A673 (cell line): Measurements from ENCODE around the gene TNFRSF18. TPM values are rescaled to one million over a fixed set of nuclear protein-coding genes. Genes with fewer than 3 reads are reported as not detected.

ENCODE experiments used
- BruUV-seq: library from RNA; stranded (reverse); fragments of 400-500 nt; replicated peaks from 2 replicates; lab custom pipeline; 2021; lab: Mats Ljungman, UMichigan
- CTCF ChIA-PET: fragments of 300-600 bp; sonication (Branson Sonifier 250); formaldehyde crosslinking; loops from one replicate; lab custom pipeline; 2022; ENCODE audit warnings: antibody characterized with exemption; lab: Charles Lee
- POLR2A ChIA-PET: fragments of 300-600 bp; sonication (Branson Sonifier 250); formaldehyde crosslinking; loops from one replicate; lab custom pipeline; 2022; ENCODE audit warnings: antibody characterized with exemption; ENCODE audit not compliant: low non-redundant PET; lab: Charles Lee
- DNase-seq: peaks from one replicate; pipeline ENCODE4 v3.0.0-alpha.2; 2015; ENCODE audit warnings: low spot score
- H3K27ac ChIP-seq: fragments of 200-600 bp; sonication (generic); 2 replicates; pipeline ENCODE4 v1.5.1; 2016; ENCODE audit warnings: mixed run types, low read depth, mild to moderate bottlenecking, mixed read lengths, antibody characterized with exemption, low read length; ENCODE audit not compliant: poor library complexity, severe bottlenecking
- H3K27me3 ChIP-seq: fragments of 200-600 bp; sonication (generic); replicated peaks from 2 replicates; pipeline ENCODE4 v1.6.1; 2017; ENCODE audit warnings: mixed run types, low read depth, mild to moderate bottlenecking, mixed read lengths, antibody characterized with exemption, low read length; ENCODE audit not compliant: insufficient read depth, poor library complexity
- H3K36me3 ChIP-seq: fragments of 200-600 bp; sonication (generic); 2 replicates; pipeline ENCODE4 v1.6.1; 2016; ENCODE audit warnings: mixed run types, mild to moderate bottlenecking, mixed read lengths, antibody characterized with exemption, low read length; ENCODE audit not compliant: insufficient read depth, poor library complexity, severe bottlenecking
- H3K4me1 ChIP-seq: fragments of 200-600 bp; sonication (generic); 2 replicates; pipeline ENCODE4 v1.6.1; 2017; ENCODE audit warnings: mixed run types, mild to moderate bottlenecking, mixed read lengths, antibody characterized with exemption, low read length; ENCODE audit not compliant: insufficient read depth, poor library complexity, severe bottlenecking
- H3K4me3 ChIP-seq: fragments of 200-600 bp; sonication (generic); 2 replicates; pipeline ENCODE4 v1.5.1; 2016; ENCODE audit warnings: low read depth, mixed run types, mild to moderate bottlenecking, mixed read lengths, low read length; ENCODE audit not compliant: poor library complexity, severe bottlenecking
- H3K9me3 ChIP-seq: fragments of 200-600 bp; sonication (generic); 2 replicates; pipeline ENCODE4 v1.6.1; 2016; ENCODE audit warnings: mixed run types, low read depth, mild to moderate bottlenecking, mixed read lengths, antibody characterized with exemption, low read length; ENCODE audit not compliant: poor library complexity, severe bottlenecking
- EZH2 ChIP-seq: fragments of 200-600 bp; sonication (generic); IDR thresholded peaks from 2 replicates; pipeline ENCODE4 v1.6.1; 2017; ENCODE audit warnings: borderline replicate concordance, low read depth, mild to moderate bottlenecking, mixed read lengths, antibody characterized with exemption, low read length; ENCODE audit not compliant: poor library complexity, severe bottlenecking
- intact Hi-C: fragments of 100-400 bp; cut with micrococcal nuclease; formaldehyde crosslinking; loops from one replicate; pipeline ENCODE4 v1.10.0; 2022; ENCODE audit not compliant: unreplicated experiment
- total RNA-seq: library from RNA; stranded (reverse); gene quantifications from 2 replicates; pipeline ENCODE4 v1.2.3, GENCODE V29; 2021
- TF ChIP-seq, protein P1 (sequence below): fragments of 300-800, 200-600 bp; sonication (generic); conservative IDR thresholded peaks from 2 replicates; pipeline ENCODE4 v1.5.1; 2017; ENCODE audit warnings: low read depth, mild to moderate bottlenecking, antibody characterized with exemption, low read length, moderate library complexity, mixed read lengths

The TNFRSF18 gene
- total RNA-seq, 1 experiment from 2014 or later, result 0.77 TPM

DNA sequence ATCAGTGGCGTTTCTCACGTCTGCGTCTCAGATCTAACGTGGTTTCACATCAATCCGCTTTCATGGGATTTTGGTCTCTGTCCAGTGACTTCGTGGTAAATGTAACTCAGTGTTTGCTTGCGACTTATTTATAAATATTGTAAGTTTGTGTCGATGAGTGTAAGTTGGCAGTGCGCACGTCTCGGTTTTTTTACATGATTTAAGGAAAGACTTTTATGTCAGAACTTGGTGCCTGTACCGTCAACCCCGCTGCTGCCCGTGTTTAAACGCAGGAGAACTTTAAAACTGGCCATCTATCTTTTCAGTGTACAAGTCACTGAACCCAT, 27.1 kb upstream of the TNFRSF18 start:
- TF ChIP-seq EZH2, result no peak
- TF ChIP-seq, protein P1, sequence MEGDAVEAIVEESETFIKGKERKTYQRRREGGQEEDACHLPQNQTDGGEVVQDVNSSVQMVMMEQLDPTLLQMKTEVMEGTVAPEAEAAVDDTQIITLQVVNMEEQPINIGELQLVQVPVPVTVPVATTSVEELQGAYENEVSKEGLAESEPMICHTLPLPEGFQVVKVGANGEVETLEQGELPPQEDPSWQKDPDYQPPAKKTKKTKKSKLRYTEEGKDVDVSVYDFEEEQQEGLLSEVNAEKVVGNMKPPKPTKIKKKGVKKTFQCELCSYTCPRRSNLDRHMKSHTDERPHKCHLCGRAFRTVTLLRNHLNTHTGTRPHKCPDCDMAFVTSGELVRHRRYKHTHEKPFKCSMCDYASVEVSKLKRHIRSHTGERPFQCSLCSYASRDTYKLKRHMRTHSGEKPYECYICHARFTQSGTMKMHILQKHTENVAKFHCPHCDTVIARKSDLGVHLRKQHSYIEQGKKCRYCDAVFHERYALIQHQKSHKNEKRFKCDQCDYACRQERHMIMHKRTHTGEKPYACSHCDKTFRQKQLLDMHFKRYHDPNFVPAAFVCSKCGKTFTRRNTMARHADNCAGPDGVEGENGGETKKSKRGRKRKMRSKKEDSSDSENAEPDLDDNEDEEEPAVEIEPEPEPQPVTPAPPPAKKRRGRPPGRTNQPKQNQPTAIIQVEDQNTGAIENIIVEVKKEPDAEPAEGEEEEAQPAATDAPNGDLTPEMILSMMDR, result no peak
- Histone ChIP-seq H3K4me1 (peaks cover 24% of the 10 kb centered on the region), H3K9me3 (no peaks in the 10 kb centered on the region), H3K27me3 (no peaks in the 10 kb centered on the region), H3K27ac (peak overlapping the region; percentile 41), H3K36me3 (peaks cover 19% of the 10 kb centered on the region), H3K4me3 (peak overlapping the region; percentile 31)
- POLR2A ChIA-PET, result no interaction called here
- no TSS peak for BruUV-seq
- CTCF ChIA-PET, result no interaction called here
- intact Hi-C loops, result loop anchor here (5.0 kb wide), 1 partner anchor 111 kb away; no protein-coding TSS in a partner anchor
- DNase-seq, result no peak

DNA sequence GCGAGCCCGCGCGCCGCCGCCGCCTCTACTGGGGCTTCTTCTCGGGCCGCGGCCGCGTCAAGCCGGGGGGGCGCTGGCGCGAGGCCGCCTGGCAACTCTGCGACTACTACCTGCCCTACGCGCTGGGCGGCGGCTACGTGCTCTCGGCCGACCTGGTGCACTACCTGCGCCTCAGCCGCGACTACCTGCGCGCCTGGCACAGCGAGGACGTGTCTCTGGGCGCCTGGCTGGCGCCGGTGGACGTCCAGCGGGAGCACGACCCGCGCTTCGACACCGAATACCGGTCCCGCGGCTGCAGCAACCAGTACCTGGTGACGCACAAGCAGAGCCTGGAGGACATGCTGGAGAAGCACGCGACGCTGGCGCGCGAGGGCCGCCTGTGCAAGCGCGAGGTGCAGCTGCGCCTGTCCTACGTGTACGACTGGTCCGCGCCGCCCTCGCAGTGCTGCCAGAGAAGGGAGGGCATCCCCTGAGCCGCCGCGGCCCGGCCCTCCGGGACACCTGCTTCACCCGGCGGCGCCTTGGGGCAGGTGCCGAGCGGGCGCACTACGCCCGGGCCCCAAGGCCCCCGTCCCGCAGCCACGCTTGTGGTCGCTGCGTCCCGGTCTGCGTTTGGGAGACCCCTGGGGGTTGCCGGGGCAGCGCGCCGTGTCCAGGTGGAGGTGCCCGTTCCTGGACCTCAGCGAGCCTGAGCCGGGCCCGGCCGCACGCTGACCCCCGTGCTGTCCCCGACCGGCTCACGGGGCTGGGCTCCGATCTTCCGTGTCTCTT, 26.6 kb upstream of the TNFRSF18 start:
- CTCF ChIA-PET, result no interaction called here
- intact Hi-C loops, result loop anchor here (5.0 kb wide), 1 partner anchor 111 kb away; no protein-coding TSS in a partner anchor
- Histone ChIP-seq H3K27me3 (no peaks in the 10 kb centered on the region), H3K36me3 (peaks cover 25% of the 10 kb centered on the region), H3K4me1 (peaks cover 24% of the 10 kb centered on the region), H3K27ac (peak overlapping the region; percentile 41), H3K9me3 (no peaks in the 10 kb centered on the region), H3K4me3 (peak overlapping the region; percentile 31)
- POLR2A ChIA-PET, result no interaction called here
- no TSS peak for BruUV-seq
- TF ChIP-seq EZH2, result no peak
- TF ChIP-seq, protein P1, result no peak
- DNase-seq, result no peak

DNA sequence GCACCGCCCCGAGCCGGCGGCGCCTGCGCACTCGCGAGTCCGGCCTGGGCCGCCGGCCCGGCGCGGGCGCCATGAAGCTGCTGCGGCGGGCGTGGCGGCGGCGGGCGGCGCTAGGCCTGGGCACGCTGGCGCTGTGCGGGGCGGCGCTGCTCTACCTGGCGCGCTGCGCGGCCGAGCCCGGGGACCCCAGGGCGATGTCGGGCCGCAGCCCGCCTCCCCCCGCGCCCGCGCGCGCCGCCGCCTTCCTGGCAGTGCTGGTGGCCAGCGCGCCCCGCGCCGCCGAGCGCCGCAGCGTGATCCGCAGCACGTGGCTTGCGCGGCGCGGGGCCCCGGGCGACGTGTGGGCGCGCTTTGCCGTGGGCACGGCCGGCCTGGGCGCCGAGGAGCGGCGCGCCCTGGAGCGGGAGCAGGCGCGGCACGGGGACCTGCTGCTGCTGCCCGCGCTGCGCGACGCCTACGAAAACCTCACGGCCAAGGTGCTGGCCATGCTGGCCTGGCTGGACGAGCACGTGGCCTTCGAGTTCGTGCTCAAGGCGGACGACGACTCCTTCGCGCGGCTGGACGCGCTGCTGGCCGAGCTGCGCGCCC, 25.9 kb upstream of the TNFRSF18 start, which contains the start of gene B3GALT6:
B3GALT6 (plus strand) TSS at position 30 of the 588 bp plus-strand sequence; CDS start at position 72, 42 bp downstream.
- ChIA-PET CTCF (no interaction called here), POLR2A (no interaction called here)
- no peaks in the 10 kb centered on the region for H3K9me3 ChIP-seq

More for the DNA sequence above, 25.9 kb upstream of the TNFRSF18 start, which contains the start of gene B3GALT6:
- Histone ChIP-seq H3K36me3 (peaks cover 29% of the 10 kb centered on the region), H3K27ac (peak within 1 kb of the TSS; percentile 97), H3K27me3 (no peaks in the 10 kb centered on the region), H3K4me1 (peaks cover 24% of the 10 kb centered on the region), H3K4me3 (peak within 1 kb of the TSS; percentile 97)
- BruUV-seq, result no TSS peak
- no peak for DNase-seq
- TF ChIP-seq EZH2, result no peak
- TF ChIP-seq, protein P1, result no peak
- intact Hi-C loops, result loop anchor here (5.0 kb wide), 1 partner anchor 110 kb away; no protein-coding TSS in a partner anchor
